A549 treated with Mapracorat at 1 μM for 4 hours (cell line): ENCODE results near the gene DDIT4. TPM values are rescaled to one million over a fixed set of nuclear protein-coding genes. Genes with fewer than 3 reads are reported as not detected.

ENCODE experiments used
- total RNA-seq: library from RNA; stranded (reverse); fragments of 200-300 nt; extraction: Qiagen RNA extraction; gene quantifications from 5 replicates; pipeline ENCODE4 v1.2.3, GENCODE V29; 2022

Gene DDIT4
- 288 to 388 TPM (median 370 TPM) in 5 replicates for total RNA-seq

GRCh38 chr10:72273410-72274212 lies at the start of gene DDIT4:
TSS of gene DDIT4 (plus strand) at chr10:72273924. CDS start at chr10:72274217, 293 bp downstream.

Other genes starting within 250 kb of the DDIT4 start
- 0.29 to 0.69 TPM (median 0.45 TPM) in 5 replicates for gene SPOCK2, start 185.4 kb upstream of the DDIT4 start, total RNA-seq
- gene ANAPC16, start 57.9 kb upstream of the DDIT4 start, total RNA-seq, result 69.8 to 87.8 TPM (median 86.0 TPM) in 5 replicates
- gene ASCC1, start 57.6 kb upstream of the DDIT4 start, total RNA-seq, result 32.4 to 46.9 TPM (median 38.4 TPM) in 5 replicates
- 30.4 to 34.8 TPM (median 32.4 TPM) in 5 replicates for gene DNAJB12, start 81.0 kb downstream of the DDIT4 start, total RNA-seq